GM18505 (cell line): ENCODE measurements around the gene LENEP.

Experiments
- ATAC-seq: cut with Tn5 transposase; IDR thresholded peaks from one replicate; pipeline ENCODE4 v1.9.1; 2021; ENCODE audit not compliant: unreplicated experiment
- POLR2A ChIP-seq: IDR thresholded peaks from 4 replicates; pipeline ENCODE4 v1.6.1; 2011; ENCODE audit warnings: borderline replicate concordance; ENCODE audit not compliant: insufficient read depth, insufficient read length; ENCODE audit errors: extremely low read depth

Gene LENEP

DNA sequence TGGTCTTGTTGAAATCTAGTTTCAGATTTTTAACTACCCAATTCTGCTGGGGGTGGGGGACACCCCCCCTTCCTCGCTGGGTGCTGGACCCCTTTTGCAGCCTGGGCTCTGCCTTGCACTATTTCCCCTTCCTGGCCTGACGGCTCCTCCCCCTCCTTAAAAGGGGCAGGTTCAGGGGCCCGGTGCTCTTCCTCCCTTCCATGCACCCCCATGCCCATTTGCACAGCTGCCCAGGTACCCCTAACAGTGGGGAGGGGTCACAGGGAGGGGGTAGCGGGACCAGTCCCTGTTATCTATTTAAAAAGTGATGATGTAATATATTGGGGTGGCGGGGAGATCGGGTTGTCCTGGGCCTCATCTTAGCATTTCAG, 24.5 kb downstream of the LENEP start:
- no peak for ATAC-seq
- TF ChIP-seq POLR2A, result no peak

DNA sequence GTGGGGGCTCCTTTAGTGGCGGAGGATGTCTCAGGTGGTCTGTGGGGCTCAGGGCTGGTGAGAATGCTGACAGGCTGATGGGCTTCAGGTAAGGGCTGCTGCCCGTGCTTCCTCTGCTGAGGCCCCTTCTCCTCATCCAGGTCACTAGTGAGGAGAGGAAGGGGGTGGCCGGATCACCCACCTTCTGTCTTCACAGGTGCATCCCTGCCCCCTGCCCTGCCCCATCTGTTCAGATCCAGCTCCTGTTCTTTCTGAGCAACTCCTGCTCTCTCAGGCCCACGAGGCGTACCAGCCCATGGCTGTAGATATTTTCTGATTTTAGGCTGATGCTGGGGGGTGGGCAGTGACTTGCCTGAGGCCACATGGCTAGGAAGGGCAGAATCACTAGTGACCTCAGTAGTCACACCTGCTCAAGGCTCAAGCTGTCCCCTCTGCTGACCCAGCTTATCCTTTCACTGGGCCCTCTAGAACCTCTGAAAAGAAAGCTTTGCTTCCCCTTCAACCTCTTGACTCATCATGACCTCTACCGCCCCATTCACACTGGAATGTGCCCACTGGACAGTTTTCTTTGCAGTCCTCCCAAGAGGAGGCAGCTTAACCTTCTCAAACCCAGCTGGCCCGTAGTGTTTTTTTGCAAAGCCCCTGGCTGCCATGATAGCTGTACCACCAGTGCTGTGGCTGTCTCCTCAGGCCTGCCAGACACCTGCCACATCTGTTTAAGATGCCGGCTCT, 25.4 kb downstream of the LENEP start:
- ATAC-seq, result no peak
- TF ChIP-seq POLR2A, result no peak

DNA sequence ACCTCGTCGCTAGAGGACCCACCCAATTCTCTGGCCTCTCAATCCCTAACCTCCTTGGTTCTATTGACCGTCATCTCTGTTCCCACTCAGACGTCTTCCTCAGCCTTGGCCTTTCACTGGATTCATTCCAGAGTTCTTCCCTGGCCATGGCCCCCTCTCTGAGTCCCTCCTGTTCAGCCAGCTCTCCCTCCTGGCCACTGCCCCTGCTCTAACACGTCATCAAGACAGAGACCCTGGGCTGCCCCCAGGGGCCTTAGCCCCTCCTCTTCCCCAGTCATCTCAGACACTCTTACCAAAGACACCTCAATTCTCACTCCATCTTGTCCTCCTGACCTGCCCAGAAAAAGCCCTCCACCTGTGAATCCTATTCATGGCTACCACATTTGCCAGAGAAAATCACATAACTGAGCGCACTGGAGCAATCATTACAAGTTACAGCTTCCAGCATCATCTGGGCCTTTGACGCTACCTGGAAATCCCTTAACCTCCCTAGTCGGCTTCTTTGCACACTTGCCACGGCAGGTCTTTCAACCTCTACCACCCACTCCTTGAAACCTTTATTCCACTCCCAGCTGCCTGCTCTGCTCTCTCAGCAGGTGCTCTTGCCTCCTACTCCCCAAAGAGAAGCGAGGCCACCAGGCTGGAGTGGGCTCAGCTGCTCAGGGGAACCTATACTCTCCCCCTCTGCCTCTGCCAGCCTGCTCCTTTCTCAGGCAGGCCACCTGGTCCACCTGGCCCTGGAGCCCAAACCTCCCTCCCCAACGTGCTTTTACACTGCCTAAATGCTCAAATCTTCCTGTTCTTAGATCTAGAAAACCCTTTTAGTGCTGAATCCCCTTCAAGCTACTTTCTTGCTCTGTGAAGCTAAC, 26.2 kb downstream of the LENEP start:
- TF ChIP-seq POLR2A, result no peak
- ATAC-seq, result no peak

DNA sequence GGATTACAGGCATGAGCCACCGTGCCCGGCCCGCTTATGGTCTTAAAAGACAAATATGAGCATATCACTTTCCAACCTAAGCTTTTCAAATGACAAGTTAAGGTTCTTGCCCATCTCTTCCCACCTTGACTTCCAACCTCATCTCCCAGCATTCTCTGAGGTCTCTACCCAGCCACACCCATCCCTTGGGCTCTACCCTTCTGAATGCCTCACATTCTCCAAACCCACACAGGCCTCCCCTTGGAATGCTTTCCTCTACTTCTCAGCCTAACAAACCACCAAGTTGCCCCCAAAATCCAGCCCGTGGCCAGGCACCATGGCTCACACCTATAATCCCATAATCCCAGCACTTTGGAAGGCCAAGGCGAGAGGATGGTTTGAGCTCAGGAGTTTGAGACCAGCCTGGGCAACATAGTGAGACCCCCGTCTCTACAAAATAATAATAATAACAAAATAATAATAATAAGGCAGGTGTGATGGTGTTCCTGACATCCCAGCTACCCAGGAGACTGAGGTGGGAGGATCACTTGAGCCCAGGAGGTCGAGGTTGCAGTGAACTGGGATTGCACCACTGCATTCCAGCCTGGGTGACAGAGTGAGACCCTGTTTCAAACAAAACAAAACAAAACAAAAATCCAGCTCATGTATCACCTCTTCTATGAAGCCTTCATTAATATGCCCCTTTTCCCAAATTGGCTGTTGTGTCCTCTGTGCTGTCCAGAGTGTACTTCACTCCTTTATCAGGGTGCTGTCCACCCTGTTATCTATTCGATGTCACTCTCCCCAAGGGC, 28.9 kb downstream of the LENEP start:
- no peak for TF ChIP-seq POLR2A
- no peak for ATAC-seq

GRCh38 chr1:155022927-155023236, 29.5 kb downstream of the LENEP start:
- no peak for TF ChIP-seq POLR2A
- ATAC-seq, result no peak

DNA sequence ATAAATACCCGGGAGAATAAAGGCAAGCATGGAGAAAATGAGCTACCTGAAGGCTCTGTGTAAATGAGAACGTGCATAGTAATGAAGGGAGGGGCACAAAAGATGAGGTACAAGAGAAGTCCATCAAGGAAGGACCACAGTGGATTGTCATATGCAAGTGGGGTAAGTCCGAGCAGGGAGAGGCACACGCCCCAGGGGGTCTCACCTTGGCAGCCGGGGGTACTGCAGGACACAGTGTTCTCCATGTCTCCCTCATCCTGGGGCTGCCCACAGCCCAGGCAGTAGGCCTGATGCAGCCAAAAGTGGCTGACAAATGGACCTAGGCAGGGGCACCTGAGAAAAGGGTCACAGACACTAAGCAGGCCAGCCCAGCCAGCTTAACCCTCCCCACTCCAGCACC, 30.2 kb downstream of the LENEP start:
- no peak for TF ChIP-seq POLR2A
- ATAC-seq, result no peak

DNA sequence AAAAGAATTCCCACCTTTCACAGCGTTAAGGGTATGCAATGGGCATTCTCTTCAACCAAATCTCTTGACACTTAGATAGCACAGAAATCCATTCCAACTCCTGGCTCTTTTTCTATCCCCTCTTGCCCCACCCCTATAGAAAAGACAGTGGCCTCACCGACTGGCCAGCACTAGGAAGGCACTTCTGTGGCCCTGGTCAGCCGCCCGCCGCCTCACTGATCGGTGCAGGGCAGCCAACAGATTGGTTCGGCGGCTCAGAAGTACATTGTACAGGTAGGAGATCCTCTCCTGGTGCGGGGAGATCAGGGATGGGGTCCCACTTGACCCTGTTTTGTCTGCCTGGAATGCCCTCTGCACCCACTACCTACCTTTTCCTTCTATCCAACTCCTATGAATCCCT, 30.9 kb downstream of the LENEP start:
- ATAC-seq, result no peak

GRCh38 chr1:155026154-155026553, 32.8 kb downstream of the LENEP start:
- no peak for TF ChIP-seq POLR2A
- ATAC-seq, result no peak

More for the DNA sequence above, 30.9 kb downstream of the LENEP start:
- no peak for TF ChIP-seq POLR2A

DNA sequence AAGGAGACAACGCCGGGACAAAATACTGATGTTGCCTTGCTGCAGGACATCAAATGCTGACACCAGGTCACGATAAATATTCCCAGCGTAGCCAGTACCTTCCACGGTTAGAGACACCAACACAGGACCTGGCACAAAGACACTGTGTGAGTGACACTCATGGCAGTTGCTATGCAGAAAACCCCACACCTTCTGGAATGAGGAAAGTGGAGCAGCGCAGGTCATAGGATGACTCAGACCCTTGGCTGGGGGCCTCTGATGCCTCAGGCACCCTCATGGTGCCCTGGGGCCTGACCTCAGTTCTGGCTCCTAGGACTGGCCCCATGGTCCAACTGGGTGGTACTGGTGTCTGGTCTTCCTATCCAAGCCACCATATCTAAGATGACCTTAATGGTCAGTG, 33.2 kb downstream of the LENEP start:
- no peak for ATAC-seq

GRCh38 chr1:155029513-155030242, 36.3 kb downstream of the LENEP start:
- no peak for TF ChIP-seq POLR2A
- ATAC-seq, result no peak

More for the DNA sequence above, 33.2 kb downstream of the LENEP start:
- TF ChIP-seq POLR2A, result no peak

- no peak for ATAC-seq
- no peak for TF ChIP-seq POLR2A
These were observed 36.9 kb downstream of the LENEP start for GRCh38 chr1:155030243-155030795.

GRCh38 chr1:155030899-155031298, 37.5 kb downstream of the LENEP start:
- TF ChIP-seq POLR2A, result no peak
- no peak for ATAC-seq
